Esophagus muscularis mucosa (tissue), 4 donors: ENCODE measurements around the gene TXLNB. TPM values are rescaled to one million over a fixed set of nuclear protein-coding genes. Genes with fewer than 3 reads are reported as not detected.
"Not testable (repeated sequence)": the region's sequence is repeated elsewhere in the genome, so short reads cannot be mapped to it uniquely, and the experiment has no call there.

ENCODE experiments used
- DNase-seq: peaks from one replicate; pipeline ENCODE4 v3.0.0-alpha.2; 2017; ENCODE audit errors: extremely low spot score
- H3K27ac ChIP-seq, 4 donors: fragments of 200-600 bp; sonication (generic); replicated peaks in 1 of 4; 1 replicate in 3 of 4; 2 replicates in 1 of 4; pipeline ENCODE4 v1.5.1; 2016 to 2019; ENCODE audit warnings: mild to moderate bottlenecking in 1 of 4
- H3K27me3 ChIP-seq, 4 donors: fragments of 200-600 bp; sonication (generic); one replicate each; pipeline versions ENCODE4 v1.5.1 to v1.6.0; 2016 to 2019
- H3K36me3 ChIP-seq, 4 donors: fragments of 200-600 bp; sonication (generic); one replicate each; pipeline ENCODE4 v1.5.1; 2016 to 2019
- H3K4me1 ChIP-seq, 4 donors: fragments of 200-600 bp; sonication (generic); one replicate each; pipeline ENCODE4 v1.5.1; 2016 to 2019
- H3K4me3 ChIP-seq, 4 donors: fragments of 200-600 bp; sonication (generic); 1 replicate in 2 of 4; 2 replicates in 2 of 4; pipeline ENCODE4 v1.5.1; 2016 to 2019; ENCODE audit warnings: mild to moderate bottlenecking in 4 of 4, moderate library complexity in 1 of 4
- H3K9me3 ChIP-seq, 4 donors: fragments of 200-600 bp; sonication (generic); 1 replicate in 3 of 4; 2 replicates in 1 of 4; pipeline ENCODE4 v1.5.1; 2016 to 2019
- EP300 ChIP-seq: sonication (generic); formaldehyde crosslinking; IDR thresholded peaks from one replicate; pipeline ENCODE4 v1.6.1; 2017; ENCODE audit warnings: antibody characterized with exemption
- POLR2A ChIP-seq: fragments of 450-650 bp; IDR thresholded peaks from one replicate; pipeline ENCODE4 v1.6.1; 2017; ENCODE audit warnings: antibody characterized with exemption, moderate library complexity, mild to moderate bottlenecking, low read depth
- POLR2AphosphoS5 ChIP-seq, 2 donors: sonication (generic); formaldehyde crosslinking; IDR thresholded peaks; one replicate each; pipeline ENCODE4 v1.6.1; 2017; ENCODE audit warnings: antibody characterized with exemption in 2 of 2
- WGBS: methylation state at CpG from one replicate; pipeline ENCODE4 v1.1.5; 2018; 5-methylcytosine and 5-hydroxymethylcytosine counted together
- intact Hi-C: fragments of 100-400 bp; cut with DNase I; formaldehyde crosslinking; loops from one replicate; pipeline ENCODE4 v1.15.1; 2023
- total RNA-seq, 4 donors: library from RNA; depleted of rRNA; stranded (reverse); fragments of >200 nt; gene quantifications; one replicate each; pipeline versions ENCODE4 v1.1.0 to v1.2.1, GENCODE V29; 2016
- TF ChIP-seq, protein P1 (sequence below), 3 experiments: fragments of 200-600 bp in 2 of 3; fragments of 450-650 bp in 1 of 3; sonication (generic) in 2 of 3; IDR thresholded peaks; one replicate each; pipeline ENCODE4 v1.5.1; 2017 to 2019; ENCODE audit warnings: antibody characterized with exemption in 3 of 3, mild to moderate bottlenecking in 2 of 3, moderate library complexity in 1 of 3

Gene TXLNB
- total RNA-seq, 4 donors from 2014 or later, result 2.1 to 5.7 (median 2.9) TPM

DNA sequence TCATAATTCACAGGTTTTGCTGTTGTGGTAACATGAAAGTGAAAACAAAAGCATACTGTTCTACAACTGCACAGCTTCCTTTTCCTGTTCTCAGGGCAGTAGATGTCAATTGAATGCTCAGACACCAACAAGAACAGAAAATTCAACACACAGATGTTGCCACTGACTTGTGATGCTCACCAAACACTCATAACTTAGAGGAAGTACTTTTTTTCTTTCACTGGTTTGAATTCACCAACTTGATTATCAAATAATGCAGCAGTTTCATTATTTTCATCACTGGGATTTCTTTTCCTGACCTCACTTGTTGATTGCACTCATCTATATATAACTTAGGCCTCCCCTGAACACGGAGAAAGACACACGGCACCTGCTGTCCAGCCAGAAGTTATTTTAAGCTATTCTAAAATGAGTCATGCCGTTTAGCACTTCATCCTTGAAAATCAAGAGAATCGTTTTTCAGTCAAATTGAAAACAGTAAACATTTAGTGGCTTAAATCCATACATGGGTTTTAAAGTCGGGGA, 949 bp downstream of the TXLNB start:
- 4% methylated on average over 5 of the region's 5 CpGs for WGBS
- intact Hi-C loops, result no loop called here
- H3K27me3 ChIP-seq, result no peaks in the 10 kb centered on the region
- no peaks in the 10 kb centered on the region for H3K36me3 ChIP-seq
- H3K9me3 ChIP-seq, result no peaks in the 10 kb centered on the region
- DNase-seq, result no peak
- peak overlapping the region; percentile 12 to 48 (median 42) for H3K4me3 ChIP-seq
- H3K27ac ChIP-seq, result peak overlapping the region; percentile 73 to 86 (median 80)
- no peak for TF ChIP-seq EP300
- TF ChIP-seq, protein P1, sequence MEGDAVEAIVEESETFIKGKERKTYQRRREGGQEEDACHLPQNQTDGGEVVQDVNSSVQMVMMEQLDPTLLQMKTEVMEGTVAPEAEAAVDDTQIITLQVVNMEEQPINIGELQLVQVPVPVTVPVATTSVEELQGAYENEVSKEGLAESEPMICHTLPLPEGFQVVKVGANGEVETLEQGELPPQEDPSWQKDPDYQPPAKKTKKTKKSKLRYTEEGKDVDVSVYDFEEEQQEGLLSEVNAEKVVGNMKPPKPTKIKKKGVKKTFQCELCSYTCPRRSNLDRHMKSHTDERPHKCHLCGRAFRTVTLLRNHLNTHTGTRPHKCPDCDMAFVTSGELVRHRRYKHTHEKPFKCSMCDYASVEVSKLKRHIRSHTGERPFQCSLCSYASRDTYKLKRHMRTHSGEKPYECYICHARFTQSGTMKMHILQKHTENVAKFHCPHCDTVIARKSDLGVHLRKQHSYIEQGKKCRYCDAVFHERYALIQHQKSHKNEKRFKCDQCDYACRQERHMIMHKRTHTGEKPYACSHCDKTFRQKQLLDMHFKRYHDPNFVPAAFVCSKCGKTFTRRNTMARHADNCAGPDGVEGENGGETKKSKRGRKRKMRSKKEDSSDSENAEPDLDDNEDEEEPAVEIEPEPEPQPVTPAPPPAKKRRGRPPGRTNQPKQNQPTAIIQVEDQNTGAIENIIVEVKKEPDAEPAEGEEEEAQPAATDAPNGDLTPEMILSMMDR (IDR thresholded peaks at IDR 0.05), result no peak
- TF ChIP-seq POLR2A, result no peak
- peak; percentile 45 to 49 for TF ChIP-seq POLR2AphosphoS5 (IDR thresholded peaks at IDR 0.05)
- peaks cover 29 to 45% (median 32%) of the 10 kb centered on the region in 4 donors for H3K4me1 ChIP-seq

DNA sequence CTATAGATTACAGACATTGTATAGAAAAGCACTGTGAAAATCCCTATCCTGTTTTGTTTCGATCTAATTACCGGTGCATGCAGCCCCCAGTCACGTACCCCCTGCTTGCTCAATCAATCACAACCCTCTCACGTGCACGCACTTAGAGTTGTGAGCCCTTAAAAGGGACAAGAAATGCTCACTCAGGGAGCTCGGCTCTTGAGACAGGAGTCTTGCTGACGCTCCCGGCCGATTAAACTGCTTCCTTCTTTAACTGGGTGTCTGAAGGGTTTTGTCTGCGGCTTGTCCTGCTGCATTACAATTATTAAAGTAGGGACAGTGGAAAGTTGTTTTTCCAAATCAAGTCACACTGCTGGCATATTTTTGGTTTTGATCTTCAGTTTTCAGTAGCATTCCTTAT, 2.6 kb downstream of the TXLNB start:
- Histone ChIP-seq H3K27me3 (no peaks in the 10 kb centered on the region), H3K4me1 (peaks cover 29 to 45% (median 32%) of the 10 kb centered on the region in 4 donors), H3K27ac (peak overlapping the region in 1 of 4 donors; percentile 86), H3K36me3 (no peaks in the 10 kb centered on the region), H3K4me3 (no peak overlapping the region), H3K9me3 (no peaks in the 10 kb centered on the region)
- intact Hi-C loops, result loop anchor here (5.0 kb wide), 1 partner anchor 37 kb away; no protein-coding TSS in a partner anchor
- 85% methylated on average over 10 of the region's 10 CpGs for WGBS
- TF ChIP-seq POLR2AphosphoS5 (IDR thresholded peaks at IDR 0.05) (no peak), POLR2A (no peak), EP300 (no peak)
- TF ChIP-seq, protein P1 (IDR thresholded peaks at IDR 0.05), result no peak
- no peak for DNase-seq

DNA sequence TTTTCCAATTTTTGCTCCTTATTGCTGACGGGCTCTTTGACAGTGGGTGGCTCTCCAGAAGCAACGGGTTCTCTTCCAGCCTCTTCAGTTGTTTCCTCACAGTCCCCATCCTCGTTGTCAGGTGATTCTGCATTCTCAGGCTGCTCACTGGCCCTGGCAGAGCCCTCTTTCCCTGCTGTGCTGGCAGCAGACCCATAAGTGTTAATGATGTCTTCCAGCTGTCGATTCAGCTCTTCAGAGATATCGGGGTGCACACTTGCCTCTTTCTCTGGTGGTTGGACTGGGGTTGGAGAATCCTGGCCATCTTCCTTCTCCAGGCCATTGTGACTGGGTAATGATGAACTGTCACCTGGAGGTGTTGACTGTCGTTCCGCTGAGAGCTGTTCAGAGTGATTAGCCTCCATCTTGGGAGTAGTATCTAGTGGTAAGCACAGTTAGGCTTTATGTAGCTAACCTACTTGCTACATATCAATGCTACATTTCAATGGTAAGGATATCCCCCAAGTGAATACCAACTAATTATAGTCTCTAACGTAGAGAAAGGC, 3.2 kb downstream of the TXLNB start:
- DNase-seq, result no peak
- intact Hi-C loops, result loop anchor here (5.0 kb wide), 1 partner anchor 36 kb away; no protein-coding TSS in a partner anchor
- 80% methylated on average over 8 of the region's 8 CpGs for WGBS
- Histone ChIP-seq H3K27me3 (no peaks in the 10 kb centered on the region), H3K9me3 (no peaks in the 10 kb centered on the region), H3K4me3 (no peak overlapping the region), H3K27ac (no peak overlapping the region), H3K36me3 (no peaks in the 10 kb centered on the region), H3K4me1 (peaks cover 29 to 45% (median 32%) of the 10 kb centered on the region in 4 donors)
- TF ChIP-seq EP300 (no peak), POLR2AphosphoS5 (IDR thresholded peaks at IDR 0.05) (no peak), POLR2A (no peak)
- TF ChIP-seq, protein P1 (IDR thresholded peaks at IDR 0.05), result no peak

DNA sequence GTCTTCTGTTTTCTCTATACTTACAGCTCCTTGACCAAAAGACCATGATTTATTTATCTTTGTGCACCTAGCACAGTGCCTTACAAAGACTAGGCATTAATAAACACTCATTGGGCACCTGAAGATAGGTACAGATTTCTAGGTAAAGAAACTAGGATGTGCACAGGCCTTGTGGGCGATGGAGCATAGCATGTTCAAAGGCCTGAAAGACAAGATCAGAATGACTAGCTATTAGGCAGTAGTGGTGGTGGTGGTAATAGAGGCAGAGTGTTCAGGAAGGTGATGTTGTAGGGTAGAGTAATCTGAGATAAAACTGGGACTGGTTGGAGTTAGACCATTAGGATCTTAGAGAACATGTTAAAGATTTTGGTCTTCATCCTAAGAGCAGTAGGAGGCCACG, 3.9 kb downstream of the TXLNB start:
- no peak overlapping the region for H3K27ac ChIP-seq
- peaks cover 29 to 44% (median 32%) of the 10 kb centered on the region in 4 donors for H3K4me1 ChIP-seq
- H3K27me3 ChIP-seq, result no peaks in the 10 kb centered on the region
- no peak overlapping the region for H3K4me3 ChIP-seq
- H3K36me3 ChIP-seq, result no peaks in the 10 kb centered on the region
- no peak for DNase-seq
- no peaks in the 10 kb centered on the region for H3K9me3 ChIP-seq
- WGBS, result 95% methylated on average over 2 of the region's 2 CpGs
- intact Hi-C loops, result loop anchor here (5.0 kb wide), 1 partner anchor 36 kb away; no protein-coding TSS in a partner anchor
- TF ChIP-seq, protein P1 (IDR thresholded peaks at IDR 0.05), result no peak
- TF ChIP-seq EP300 (no peak), POLR2A (no peak), POLR2AphosphoS5 (IDR thresholded peaks at IDR 0.05) (no peak)

- H3K4me3 ChIP-seq, H3K27me3 ChIP-seq, H3K36me3 ChIP-seq, DNase-seq, H3K9me3 ChIP-seq, H3K27ac ChIP-seq: not testable (repeated sequence)
- intact Hi-C loops, result loop anchor here (5.0 kb wide), 1 partner anchor 34 kb away; no protein-coding TSS in a partner anchor
- 78% methylated on average over 10 of the region's 10 CpGs for WGBS
- H3K4me1 ChIP-seq, result peaks cover 16 to 29% (median 17%) of the 10 kb centered on the region in 4 donors
These were observed 5.4 kb downstream of the TXLNB start for GRCh38 chr6:139286438-139286837.
